ENCODE measurements around the gene GFI1B. TPM values are rescaled to one million over a fixed set of nuclear protein-coding genes. Genes with fewer than 3 reads are reported as not detected.
"Not testable (repeated sequence)": the region's sequence is repeated elsewhere in the genome, so short reads cannot be mapped to it uniquely, and the experiment has no call there.

The GFI1B gene
- polyA plus RNA-seq, 1 experiment: 0.16 TPM

DNA sequence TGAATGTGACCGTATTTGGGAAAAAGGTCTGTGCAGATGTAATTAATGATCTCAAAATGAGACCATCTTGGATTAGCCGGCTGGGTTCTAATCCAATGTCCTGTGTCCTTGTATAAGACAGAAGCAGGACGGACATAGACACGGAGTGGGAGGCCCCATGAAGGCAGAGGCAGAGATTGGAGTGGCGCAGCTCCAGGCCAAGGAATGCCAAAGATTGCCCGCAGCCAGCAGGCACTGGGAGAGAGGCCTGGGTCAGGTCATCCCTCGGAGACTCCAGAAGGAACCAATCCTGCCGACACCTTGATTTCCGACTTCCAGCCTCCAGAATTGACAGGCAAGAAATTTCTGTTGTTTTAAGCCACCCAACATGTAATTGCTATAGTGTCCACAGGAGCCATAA is 13.0 kb upstream of the GFI1B start:
- ChIA-PET CTCF (no interaction called here), POLR2A (no interaction called here)
- H3K9me3 ChIP-seq (ENCODE audit: control insufficient read depth, insufficient read depth, low read length): no peaks in the 10 kb centered on the region
- no peak overlapping the region for H3K27ac ChIP-seq (ENCODE audit: low read depth, low read length)
- no peak overlapping the region for H3K4me3 ChIP-seq (ENCODE audit: low read depth, low read length)
- peaks cover 29% of the 10 kb centered on the region for H3K27me3 ChIP-seq (ENCODE audit: control insufficient read depth, insufficient read depth, low read length)
- no peak for DNase-seq (ENCODE audit: low read depth, low spot score)
- TF ChIP-seq, protein P1, sequence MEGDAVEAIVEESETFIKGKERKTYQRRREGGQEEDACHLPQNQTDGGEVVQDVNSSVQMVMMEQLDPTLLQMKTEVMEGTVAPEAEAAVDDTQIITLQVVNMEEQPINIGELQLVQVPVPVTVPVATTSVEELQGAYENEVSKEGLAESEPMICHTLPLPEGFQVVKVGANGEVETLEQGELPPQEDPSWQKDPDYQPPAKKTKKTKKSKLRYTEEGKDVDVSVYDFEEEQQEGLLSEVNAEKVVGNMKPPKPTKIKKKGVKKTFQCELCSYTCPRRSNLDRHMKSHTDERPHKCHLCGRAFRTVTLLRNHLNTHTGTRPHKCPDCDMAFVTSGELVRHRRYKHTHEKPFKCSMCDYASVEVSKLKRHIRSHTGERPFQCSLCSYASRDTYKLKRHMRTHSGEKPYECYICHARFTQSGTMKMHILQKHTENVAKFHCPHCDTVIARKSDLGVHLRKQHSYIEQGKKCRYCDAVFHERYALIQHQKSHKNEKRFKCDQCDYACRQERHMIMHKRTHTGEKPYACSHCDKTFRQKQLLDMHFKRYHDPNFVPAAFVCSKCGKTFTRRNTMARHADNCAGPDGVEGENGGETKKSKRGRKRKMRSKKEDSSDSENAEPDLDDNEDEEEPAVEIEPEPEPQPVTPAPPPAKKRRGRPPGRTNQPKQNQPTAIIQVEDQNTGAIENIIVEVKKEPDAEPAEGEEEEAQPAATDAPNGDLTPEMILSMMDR (IDR thresholded peaks at IDR 0.05; ENCODE audit: low read depth, low read length): no peak

DNA sequence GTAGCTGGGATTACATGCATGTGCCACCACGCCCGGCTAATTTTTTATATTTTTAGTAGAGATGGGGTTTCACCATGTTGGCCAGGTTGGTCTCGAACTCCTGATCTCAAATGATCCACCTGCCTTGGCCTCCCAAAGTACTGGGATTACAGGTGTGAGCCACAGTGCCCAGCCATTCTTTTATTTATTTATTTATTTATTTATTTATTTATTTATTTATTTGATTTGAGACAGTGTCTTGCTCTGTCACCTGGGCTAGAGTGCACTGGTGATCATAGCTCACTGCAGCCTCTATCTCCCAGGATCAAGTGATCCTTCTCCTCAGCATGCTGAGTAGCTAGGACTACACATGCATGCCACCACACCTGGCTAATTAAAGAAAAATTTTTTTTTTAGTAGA is 10.6 kb upstream of the GFI1B start:
- H3K9me3 ChIP-seq (ENCODE audit: control insufficient read depth, insufficient read depth, low read length); POLR2A ChIA-PET; DNase-seq (ENCODE audit: low read depth, low spot score); H3K4me3 ChIP-seq (ENCODE audit: low read depth, low read length); CTCF ChIA-PET; H3K27ac ChIP-seq (ENCODE audit: low read depth, low read length): not testable (repeated sequence)
- peaks cover 33% of the 10 kb centered on the region for H3K27me3 ChIP-seq (ENCODE audit: control insufficient read depth, insufficient read depth, low read length)

DNA sequence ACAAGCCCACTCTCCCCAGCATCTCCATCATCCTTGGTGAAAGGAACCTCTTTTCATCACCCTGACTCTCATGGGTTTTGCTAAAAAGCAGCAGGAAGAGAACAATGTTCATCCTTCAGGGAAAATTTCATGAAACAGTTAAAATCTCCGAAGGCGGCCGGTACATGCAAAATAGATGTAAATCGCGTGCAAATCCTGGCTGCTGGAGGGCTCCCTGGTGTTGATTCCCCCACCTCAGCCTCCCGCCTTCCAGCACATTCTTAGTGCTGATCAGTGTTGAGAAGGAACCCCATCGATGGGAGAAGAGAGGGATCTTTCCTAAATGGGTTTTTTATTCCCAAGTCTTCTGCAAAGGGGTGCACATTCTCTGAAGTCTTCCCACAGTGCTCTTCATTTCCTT is 8.7 kb upstream of the GFI1B start:
- Histone ChIP-seq H3K27ac (ENCODE audit: low read depth, low read length) (no peak overlapping the region), H3K27me3 (ENCODE audit: control insufficient read depth, insufficient read depth, low read length) (peaks cover 39% of the 10 kb centered on the region), H3K9me3 (ENCODE audit: control insufficient read depth, insufficient read depth, low read length) (no peaks in the 10 kb centered on the region; the same call in 1 of the 2 replicates), H3K4me3 (ENCODE audit: low read depth, low read length) (no peak overlapping the region)
- DNase-seq (ENCODE audit: low read depth, low spot score): no peak
- TF ChIP-seq, protein P1 (IDR thresholded peaks at IDR 0.05; ENCODE audit: low read depth, low read length): no peak
- ChIA-PET POLR2A (no interaction called here), CTCF (interaction anchor here (0.6 to 0.7 kb wide), 2 partner anchors 11 to 42 kb away, joined by 3 to 9 read pairs; no protein-coding TSS in a partner anchor)

DNA sequence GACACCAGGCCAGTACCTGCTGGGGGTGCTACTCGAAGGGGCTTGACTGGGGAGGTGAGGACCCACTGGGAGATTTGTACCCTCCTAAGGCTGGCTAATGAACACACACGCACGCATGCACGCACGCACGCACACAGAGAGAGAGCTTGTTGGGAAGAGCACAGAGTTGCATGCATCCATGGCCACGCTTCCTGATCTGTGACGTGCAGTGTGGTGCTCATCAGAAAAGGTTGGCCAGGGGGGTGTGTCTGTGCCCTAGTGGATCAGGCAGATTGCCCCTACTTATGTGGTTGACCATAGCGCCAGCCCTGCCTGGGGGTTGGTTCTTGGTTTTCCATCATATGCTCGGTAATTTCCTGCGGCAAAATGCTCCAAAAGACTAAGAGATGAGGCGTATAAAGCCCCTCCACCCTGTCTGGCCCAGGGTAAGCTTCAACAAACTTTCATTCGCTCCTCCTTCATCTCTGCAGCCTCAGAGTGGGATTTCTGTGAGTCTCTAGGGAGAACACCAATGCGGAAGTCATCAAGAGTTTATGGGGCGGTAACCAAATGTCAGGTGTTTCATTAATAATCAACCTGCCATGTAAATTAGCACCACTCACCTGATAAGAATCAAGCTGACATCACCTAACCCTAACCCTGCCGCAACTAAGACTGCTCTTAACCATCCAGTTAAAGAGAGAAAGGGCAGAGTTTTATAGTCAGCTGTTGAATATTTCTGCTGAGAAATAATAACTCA is 8.0 kb upstream of the GFI1B start:
- no peak for DNase-seq (ENCODE audit: low read depth, low spot score)
- Histone ChIP-seq H3K4me3 (ENCODE audit: low read depth, low read length) (no peak overlapping the region), H3K9me3 (ENCODE audit: control insufficient read depth, insufficient read depth, low read length) (no peaks in the 10 kb centered on the region; the same call in 1 of the 2 replicates), H3K27ac (ENCODE audit: low read depth, low read length) (no peak overlapping the region), H3K27me3 (ENCODE audit: control insufficient read depth, insufficient read depth, low read length) (peaks cover 37% of the 10 kb centered on the region)
- TF ChIP-seq, protein P1 (IDR thresholded peaks at IDR 0.05; ENCODE audit: low read depth, low read length): no peak
- POLR2A ChIA-PET: no interaction called here
- CTCF ChIA-PET: interaction anchor here (0.5 to 0.7 kb wide), 2 partner anchors 10 to 215 kb away, joined by 3 read pairs; no protein-coding TSS in a partner anchor

DNA sequence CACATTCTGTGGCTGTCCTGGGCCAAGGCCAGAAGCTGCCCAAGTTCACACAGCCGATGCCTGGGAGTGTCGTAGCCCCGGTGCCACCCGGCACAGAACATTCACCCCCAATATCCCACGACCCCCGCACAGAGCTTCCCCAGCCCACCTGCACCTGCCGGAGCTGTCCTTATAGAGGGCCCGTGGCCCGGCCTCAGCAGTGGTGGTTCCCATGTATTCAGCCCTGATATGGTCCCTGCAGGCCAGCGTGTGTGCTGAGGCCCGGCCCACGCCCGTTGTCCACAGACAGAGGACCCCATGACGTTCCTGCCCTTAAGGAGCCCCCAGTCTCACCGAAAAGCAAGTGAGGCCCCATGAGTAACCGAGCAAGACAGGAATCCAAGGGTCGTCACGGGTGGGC is 5.3 kb upstream of the GFI1B start:
- TF ChIP-seq, protein P1 (IDR thresholded peaks at IDR 0.05; ENCODE audit: low read depth, low read length): no peak
- CTCF ChIA-PET: interaction anchor here (0.8 to 2.0 kb wide), 3 partner anchors 30 to 169 kb away, joined by 3 to 8 read pairs (median 3); no protein-coding TSS in a partner anchor
- Histone ChIP-seq H3K4me3 (ENCODE audit: low read depth, low read length) (no peak overlapping the region), H3K27me3 (ENCODE audit: control insufficient read depth, insufficient read depth, low read length) (peaks cover 39% of the 10 kb centered on the region), H3K9me3 (ENCODE audit: control insufficient read depth, insufficient read depth, low read length) (no peaks in the 10 kb centered on the region; the same call in 1 of the 2 replicates), H3K27ac (ENCODE audit: low read depth, low read length) (no peak overlapping the region)
- no peak for DNase-seq (ENCODE audit: low read depth, low spot score)
- POLR2A ChIA-PET: no interaction called here
